ENCODE data around the gene UBE2G2. TPM values are rescaled to one million over a fixed set of nuclear protein-coding genes. Genes with fewer than 3 reads are reported as not detected.

Gene UBE2G2
- total and polyA plus RNA-seq, 2 donors (not counting 3 experiments of a cell fraction or from before 2014, with no cell fraction given): 95.0 to 114 TPM

GRCh38 chr21:44828362-44829056, 26.9 kb upstream of the UBE2G2 start:
- Histone ChIP-seq H4K20me1 (replicated peaks; ENCODE audit: control insufficient read depth, extremely low read depth, insufficient read depth, low read length) (no peaks in the 10 kb centered on the region), H3K9me1 (replicated peaks; ENCODE audit: control insufficient read depth, extremely low read depth, insufficient read depth, low read length) (no peaks in the 10 kb centered on the region), H3K9ac (replicated peaks; ENCODE audit: extremely low read depth, insufficient read depth, low read length) (no peak overlapping the region), H3K27me3 (ENCODE audit: control insufficient read depth in 2 of 2, insufficient read depth in 2 of 2, low read length in 2 of 2) (peaks cover 0 to 16% of the 10 kb centered on the region in 2 experiments), H3K36me3 (ENCODE audit: control insufficient read depth in 2 of 2, extremely low read depth in 1 of 2, insufficient read depth in 2 of 2, low read length in 2 of 2) (no peaks in the 10 kb centered on the region), H3K79me2 (ENCODE audit: control insufficient read depth, insufficient read depth, low read length) (no peaks in the 10 kb centered on the region), H3K9me3 (replicated peaks; ENCODE audit: control insufficient read depth, insufficient read depth, low read length) (peaks cover 3% of the 10 kb centered on the region), H3K4me3 (replicated peaks in 1 of 3; ENCODE audit: insufficient read depth in 1 of 3, low read depth in 1 of 3, low read length in 3 of 3) (no peak overlapping the region), H3K27ac (ENCODE audit: insufficient read depth, low read depth, low read length) (no peak overlapping the region), H3K4me2 (ENCODE audit: insufficient read depth, low read length) (no peak overlapping the region), H2AFZ (ENCODE audit: low read depth, low read length) (no peak overlapping the region), H3K4me1 (ENCODE audit: control insufficient read depth, extremely low read depth, insufficient read depth, low read length) (no peaks in the 10 kb centered on the region)
- no TSS peak for BruUV-seq (replicated peaks)
- DNase-seq (ENCODE audit: low read depth, low spot score) (no peak), FAIRE-seq (no peak)
- intact Hi-C loops (cut with micrococcal nuclease) (no loop called here), dilution Hi-C loops (cut with MboI; ENCODE audit: extremely low pct_ligation_motif_present, low sequenced_read_pairs) (no loop called here)
- ChIA-PET POLR2A (interaction anchor here (0.7 kb wide), 1 partner anchor 11 kb away, joined by 5 read pairs; no protein-coding TSS in a partner anchor), CTCF (no interaction called here)
- TF ChIP-seq POLR2AphosphoS5 (IDR thresholded peaks at IDR 0.05; ENCODE audit: insufficient read depth, low read depth, low read length) (no peak), MAX (IDR thresholded peaks at IDR 0.05; ENCODE audit: insufficient read depth, insufficient read length) (no peak)

DNA sequence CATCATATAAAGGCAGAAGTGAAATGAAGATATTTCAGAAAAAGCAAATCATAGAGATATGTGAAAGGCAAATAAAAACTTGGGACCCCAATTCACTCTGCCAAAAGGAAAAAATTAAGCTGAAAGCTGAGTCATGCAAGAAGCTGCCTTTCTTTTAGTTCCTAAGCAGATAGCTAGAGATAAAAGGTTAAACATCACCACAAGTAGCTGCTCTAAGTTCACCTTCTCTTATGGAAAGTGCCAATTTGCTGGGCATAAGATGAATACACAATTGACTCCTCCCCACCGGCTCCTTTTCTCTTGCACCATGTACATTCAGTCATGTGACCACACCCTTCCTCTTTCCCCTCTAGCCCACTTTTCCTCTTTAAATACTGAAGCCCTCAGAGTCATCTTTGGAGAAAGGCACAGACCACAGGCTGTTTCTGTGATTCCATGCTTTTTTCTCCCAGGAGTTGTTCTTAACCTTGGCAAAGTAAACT, 21.6 kb upstream of the UBE2G2 start:
- peaks cover 0 to 4% of the 10 kb centered on the region in 2 experiments for H3K27me3 ChIP-seq (ENCODE audit: control insufficient read depth in 2 of 2, insufficient read depth in 2 of 2, low read length in 2 of 2)
- H4K20me1 ChIP-seq (replicated peaks; ENCODE audit: control insufficient read depth, extremely low read depth, insufficient read depth, low read length): no peaks in the 10 kb centered on the region
- no TSS peak for BruUV-seq (replicated peaks)
- H3K9ac ChIP-seq (replicated peaks; ENCODE audit: extremely low read depth, insufficient read depth, low read length): no peak overlapping the region
- dilution Hi-C loops (cut with MboI; ENCODE audit: extremely low pct_ligation_motif_present, low sequenced_read_pairs): no loop called here
- no peaks in the 10 kb centered on the region for H3K9me1 ChIP-seq (replicated peaks; ENCODE audit: control insufficient read depth, extremely low read depth, insufficient read depth, low read length)
- H3K9me3 ChIP-seq (replicated peaks; ENCODE audit: control insufficient read depth, insufficient read depth, low read length): peaks cover 2% of the 10 kb centered on the region
- FAIRE-seq: no peak
- no peak overlapping the region for H3K4me2 ChIP-seq (ENCODE audit: insufficient read depth, low read length)
- no peaks in the 10 kb centered on the region for H3K79me2 ChIP-seq (ENCODE audit: control insufficient read depth, insufficient read depth, low read length)
- H3K36me3 ChIP-seq (ENCODE audit: control insufficient read depth in 2 of 2, extremely low read depth in 1 of 2, insufficient read depth in 2 of 2, low read length in 2 of 2): no peaks in the 10 kb centered on the region
- CTCF ChIA-PET: no interaction called here
- intact Hi-C loops (cut with micrococcal nuclease): no loop called here
- no peak for DNase-seq (ENCODE audit: low read depth, low spot score)
- H3K4me1 ChIP-seq (ENCODE audit: control insufficient read depth, extremely low read depth, insufficient read depth, low read length): peaks cover 4% of the 10 kb centered on the region
- H2AFZ ChIP-seq (ENCODE audit: low read depth, low read length): no peak overlapping the region
- POLR2A ChIA-PET: no interaction called here
- no peak overlapping the region for H3K4me3 ChIP-seq (replicated peaks in 1 of 3; ENCODE audit: insufficient read depth in 1 of 3, low read depth in 1 of 3, low read length in 3 of 3)
- TF ChIP-seq EZH2 (IDR thresholded peaks at IDR 0.05; ENCODE audit: borderline replicate concordance, low read depth, low read length, severe bottlenecking) (no peak), GATA2 (IDR thresholded peaks at IDR 0.05; ENCODE audit: insufficient read depth, insufficient read length, low read depth, low read length) (no peak), FOS (IDR thresholded peaks at IDR 0.05; ENCODE audit: borderline replicate concordance, insufficient read depth, low read length) (no peak)
- no peak overlapping the region for H3K27ac ChIP-seq (ENCODE audit: insufficient read depth, low read depth, low read length)
